HG03575 (cell line): ENCODE results near the gene MMP14.
"Not testable (repeated sequence)": the region's sequence is repeated elsewhere in the genome, so short reads cannot be mapped to it uniquely, and the experiment has no call there.

Source experiments
- ATAC-seq: cut with Tn5 transposase; IDR thresholded peaks from one replicate; pipeline ENCODE4 v1.9.1; 2021; ENCODE audit not compliant: unreplicated experiment, insufficient number of reproducible peaks, low FRiP score; ENCODE audit errors: extremely low read depth

The MMP14 gene

GRCh38 chr14:22838631-22839041 lies 2.3 kb downstream of the MMP14 start:
- no peak for ATAC-seq

- no peak for ATAC-seq
Measured at GRCh38 chr14:22839159-22839779, 2.9 kb downstream of the MMP14 start.

GRCh38 chr14:22841311-22841710 lies 4.9 kb downstream of the MMP14 start:
- no peak for ATAC-seq

GRCh38 chr14:22841769-22842168 lies 5.4 kb downstream of the MMP14 start:
- no peak for ATAC-seq

GRCh38 chr14:22842211-22843122 lies 6.1 kb downstream of the MMP14 start:
- no peak for ATAC-seq

- ATAC-seq: no peak
Measured at GRCh38 chr14:22843123-22843925, 6.9 kb downstream of the MMP14 start.

- no peak for ATAC-seq
Measured at GRCh38 chr14:22844221-22845102, 8.1 kb downstream of the MMP14 start.

- no peak for ATAC-seq
Measured at GRCh38 chr14:22845103-22845394, 8.7 kb downstream of the MMP14 start.

GRCh38 chr14:22845821-22846625 lies 9.6 kb downstream of the MMP14 start:
- ATAC-seq: no peak

- no peak for ATAC-seq
Measured at GRCh38 chr14:22846811-22847307, 10.5 kb downstream of the MMP14 start.

- ATAC-seq: no peak
Measured at GRCh38 chr14:22847661-22848341, 11.4 kb downstream of the MMP14 start.

GRCh38 chr14:22848351-22849164 lies 12.2 kb downstream of the MMP14 start:
- ATAC-seq: no peak

GRCh38 chr14:22849212-22849819 lies 12.9 kb downstream of the MMP14 start:
- ATAC-seq: no peak

GRCh38 chr14:22850944-22851764 lies 14.8 kb downstream of the MMP14 start:
- no peak for ATAC-seq

GRCh38 chr14:22852178-22852577 lies 15.8 kb downstream of the MMP14 start:
- not testable (repeated sequence) for ATAC-seq

GRCh38 chr14:22852599-22852939 lies 16.2 kb downstream of the MMP14 start:
- no peak for ATAC-seq
